MM.1S (cell line): ENCODE measurements around the gene DNAH9.

ENCODE experiments used
- EZH2 ChIP-seq: fragments of 300-600 bp; sonication (generic); optimal IDR thresholded peaks from 2 replicates; pipeline ENCODE3; 2017; ENCODE audit warnings: low read depth, mild to moderate bottlenecking, antibody characterized with exemption, low read length, mixed read lengths
- TF ChIP-seq, protein P1 (sequence below): fragments of 300-600 bp; sonication (generic); IDR thresholded peaks from 2 replicates; pipeline ENCODE4 v1.5.1; 2016; ENCODE audit warnings: antibody characterized with exemption, low read length, mixed read lengths

DNA sequence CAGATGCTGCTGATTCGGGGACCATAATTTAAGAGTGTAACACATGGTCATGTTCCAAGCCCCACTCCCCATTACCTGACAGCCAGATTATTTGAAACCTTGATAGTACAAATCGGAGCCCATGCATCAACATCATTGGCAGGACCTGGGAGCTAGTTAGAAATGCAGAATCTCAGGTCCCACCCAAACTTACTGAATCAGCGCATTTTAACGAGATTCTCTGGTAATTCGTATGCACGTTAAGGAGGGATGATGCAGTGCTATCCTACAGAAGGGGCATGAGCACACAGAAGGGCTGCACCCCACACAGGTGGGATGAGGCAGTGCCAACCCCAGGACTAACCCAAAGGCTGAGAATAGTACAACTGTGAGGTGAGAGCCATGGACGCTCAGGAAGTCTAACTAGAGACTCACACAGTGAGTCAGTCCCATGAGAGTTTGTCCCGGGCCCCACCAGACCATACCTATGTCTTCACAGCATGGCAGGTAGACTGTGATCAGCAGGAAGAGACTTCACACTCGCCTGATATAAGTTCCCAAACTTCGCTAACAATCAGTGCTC lies 334.1 kb downstream of the DNAH9 start:
- TF ChIP-seq, protein P1, sequence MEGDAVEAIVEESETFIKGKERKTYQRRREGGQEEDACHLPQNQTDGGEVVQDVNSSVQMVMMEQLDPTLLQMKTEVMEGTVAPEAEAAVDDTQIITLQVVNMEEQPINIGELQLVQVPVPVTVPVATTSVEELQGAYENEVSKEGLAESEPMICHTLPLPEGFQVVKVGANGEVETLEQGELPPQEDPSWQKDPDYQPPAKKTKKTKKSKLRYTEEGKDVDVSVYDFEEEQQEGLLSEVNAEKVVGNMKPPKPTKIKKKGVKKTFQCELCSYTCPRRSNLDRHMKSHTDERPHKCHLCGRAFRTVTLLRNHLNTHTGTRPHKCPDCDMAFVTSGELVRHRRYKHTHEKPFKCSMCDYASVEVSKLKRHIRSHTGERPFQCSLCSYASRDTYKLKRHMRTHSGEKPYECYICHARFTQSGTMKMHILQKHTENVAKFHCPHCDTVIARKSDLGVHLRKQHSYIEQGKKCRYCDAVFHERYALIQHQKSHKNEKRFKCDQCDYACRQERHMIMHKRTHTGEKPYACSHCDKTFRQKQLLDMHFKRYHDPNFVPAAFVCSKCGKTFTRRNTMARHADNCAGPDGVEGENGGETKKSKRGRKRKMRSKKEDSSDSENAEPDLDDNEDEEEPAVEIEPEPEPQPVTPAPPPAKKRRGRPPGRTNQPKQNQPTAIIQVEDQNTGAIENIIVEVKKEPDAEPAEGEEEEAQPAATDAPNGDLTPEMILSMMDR = no peak
- no peak for TF ChIP-seq EZH2
